Left ventricle myocardium inferior (tissue), 1 donor: Measurements from ENCODE around the gene POLN. TPM values are rescaled to one million over a fixed set of nuclear protein-coding genes. Genes with fewer than 3 reads are reported as not detected.

Source experiments
- DNase-seq: peaks from one replicate; pipeline ENCODE4 v3.0.0-alpha.2; 2020
- H3K27ac ChIP-seq: fragments of 200-600 bp; replicated peaks from 2 replicates; pipeline ENCODE4 v1.8.0; 2021
- H3K27me3 ChIP-seq: fragments of 200-600 bp; 2 replicates; pipeline ENCODE4 v1.8.0; 2021; ENCODE audit warnings: low read depth
- H3K36me3 ChIP-seq: fragments of 200-600 bp; 2 replicates; pipeline ENCODE4 v1.8.0; 2021
- H3K4me1 ChIP-seq: fragments of 200-600 bp; 2 replicates; pipeline ENCODE4 v1.8.0; 2021
- H3K4me3 ChIP-seq: fragments of 200-600 bp; 2 replicates; pipeline ENCODE4 v1.8.0; 2021; ENCODE audit warnings: mild to moderate bottlenecking, moderate library complexity
- H3K9me3 ChIP-seq: fragments of 200-600 bp; replicated peaks from 2 replicates; pipeline ENCODE4 v1.8.0; 2021
- intact Hi-C: fragments of 100-400 bp; cut with micrococcal nuclease; formaldehyde crosslinking; loops from one replicate; pipeline ENCODE4 v1.11.0; 2022
- total RNA-seq: library from RNA; stranded (reverse); fragmentation: NEBNext Ultra II Directional; extraction: Animal tissue kit (Norgen Biotek cat#: 25700); gene quantifications from one replicate; pipeline ENCODE4 v1.2.1, GENCODE V29; 2021
- TF ChIP-seq, protein P1 (sequence below): fragments of 200-600 bp; IDR thresholded peaks from 2 replicates; pipeline ENCODE4 v1.8.0; 2021; ENCODE audit warnings: antibody characterized with exemption, mild to moderate bottlenecking, borderline replicate concordance
- donor health status: DM: no; HTN: yes; CAD: no; lungs with severe emphysema.

Gene POLN
- total RNA-seq, 1 donor from 2014 or later = 2.2 TPM

DNA sequence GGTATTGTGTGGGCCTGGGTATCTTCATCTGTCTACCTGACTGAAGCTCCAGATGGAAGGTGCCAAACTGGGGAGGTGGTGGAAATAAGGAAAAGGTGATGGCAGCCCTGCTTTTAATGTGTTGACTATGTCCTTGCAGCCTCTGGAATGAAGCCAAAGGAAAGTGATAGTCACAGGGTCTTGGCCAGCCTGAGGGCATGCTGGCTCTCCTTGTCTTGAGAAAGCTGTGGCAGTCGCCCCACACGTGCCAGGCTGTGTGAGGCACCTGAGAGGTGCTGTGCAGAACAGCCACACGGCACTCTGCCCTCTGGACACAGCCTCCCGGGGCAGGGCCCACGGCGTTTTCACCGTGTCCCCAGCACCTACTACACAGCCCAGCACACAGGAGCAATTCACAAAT, 105.2 kb downstream of the POLN start:
- H3K4me3 ChIP-seq = no peak overlapping the region
- DNase-seq = no peak
- H3K36me3 ChIP-seq = no peaks in the 10 kb centered on the region
- peaks cover 4% of the 10 kb centered on the region for H3K27me3 ChIP-seq
- intact Hi-C loops = no loop called here
- TF ChIP-seq, protein P1, sequence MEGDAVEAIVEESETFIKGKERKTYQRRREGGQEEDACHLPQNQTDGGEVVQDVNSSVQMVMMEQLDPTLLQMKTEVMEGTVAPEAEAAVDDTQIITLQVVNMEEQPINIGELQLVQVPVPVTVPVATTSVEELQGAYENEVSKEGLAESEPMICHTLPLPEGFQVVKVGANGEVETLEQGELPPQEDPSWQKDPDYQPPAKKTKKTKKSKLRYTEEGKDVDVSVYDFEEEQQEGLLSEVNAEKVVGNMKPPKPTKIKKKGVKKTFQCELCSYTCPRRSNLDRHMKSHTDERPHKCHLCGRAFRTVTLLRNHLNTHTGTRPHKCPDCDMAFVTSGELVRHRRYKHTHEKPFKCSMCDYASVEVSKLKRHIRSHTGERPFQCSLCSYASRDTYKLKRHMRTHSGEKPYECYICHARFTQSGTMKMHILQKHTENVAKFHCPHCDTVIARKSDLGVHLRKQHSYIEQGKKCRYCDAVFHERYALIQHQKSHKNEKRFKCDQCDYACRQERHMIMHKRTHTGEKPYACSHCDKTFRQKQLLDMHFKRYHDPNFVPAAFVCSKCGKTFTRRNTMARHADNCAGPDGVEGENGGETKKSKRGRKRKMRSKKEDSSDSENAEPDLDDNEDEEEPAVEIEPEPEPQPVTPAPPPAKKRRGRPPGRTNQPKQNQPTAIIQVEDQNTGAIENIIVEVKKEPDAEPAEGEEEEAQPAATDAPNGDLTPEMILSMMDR = no peak
- no peaks in the 10 kb centered on the region for H3K4me1 ChIP-seq
- no peak overlapping the region for H3K27ac ChIP-seq
- peaks cover 15% of the 10 kb centered on the region for H3K9me3 ChIP-seq

DNA sequence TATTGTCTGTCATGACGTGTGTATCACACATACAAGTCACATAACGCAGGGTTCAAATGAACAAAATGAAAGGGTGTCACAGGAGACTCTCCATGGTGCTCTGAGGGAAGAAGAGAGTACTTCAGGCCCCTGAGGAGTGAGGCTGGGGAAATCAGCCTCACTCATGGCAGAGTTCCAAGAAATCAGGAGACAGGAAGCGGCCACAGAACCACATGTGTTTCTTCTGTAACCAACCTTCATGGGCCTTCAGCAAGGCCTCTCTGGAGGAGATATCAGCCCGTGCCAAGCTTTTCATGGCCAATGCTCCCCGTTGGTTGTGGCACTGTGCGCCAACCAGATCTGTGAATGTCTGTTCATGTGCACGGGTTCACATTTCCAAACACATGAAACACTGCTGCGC, 106.8 kb downstream of the POLN start:
- H3K27ac ChIP-seq = no peak overlapping the region
- no peaks in the 10 kb centered on the region for H3K36me3 ChIP-seq
- peaks cover 20% of the 10 kb centered on the region for H3K9me3 ChIP-seq
- TF ChIP-seq, protein P1 = no peak
- H3K4me3 ChIP-seq = no peak overlapping the region
- no peak for DNase-seq
- no peaks in the 10 kb centered on the region for H3K4me1 ChIP-seq
- H3K27me3 ChIP-seq = peaks cover 4% of the 10 kb centered on the region
- intact Hi-C loops = no loop called here

DNA sequence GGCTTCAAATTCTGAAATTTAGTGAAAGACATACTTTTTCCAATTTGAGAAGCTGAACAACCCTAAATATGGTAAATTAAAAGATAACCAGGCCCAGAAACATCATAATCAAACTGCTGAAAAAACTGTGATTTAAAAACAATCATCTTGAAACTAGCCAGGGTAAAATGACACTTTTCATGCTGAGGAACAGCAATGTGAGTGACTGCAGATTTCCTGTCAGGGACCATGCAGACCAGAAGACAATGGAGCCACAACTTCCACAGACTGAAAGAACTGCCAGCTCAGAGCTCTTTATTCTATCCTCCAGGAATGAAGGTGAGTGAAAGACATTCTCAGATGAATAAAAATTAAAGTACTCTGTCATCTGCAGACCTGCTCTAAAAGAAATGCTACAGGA, 109.5 kb downstream of the POLN start:
- intact Hi-C loops = no loop called here
- no peak for DNase-seq
- Histone ChIP-seq H3K27me3 (peaks cover 4% of the 10 kb centered on the region), H3K9me3 (peaks cover 20% of the 10 kb centered on the region), H3K4me1 (no peaks in the 10 kb centered on the region), H3K36me3 (no peaks in the 10 kb centered on the region), H3K27ac (no peak overlapping the region), H3K4me3 (no peak overlapping the region)
- TF ChIP-seq, protein P1 = no peak

DNA sequence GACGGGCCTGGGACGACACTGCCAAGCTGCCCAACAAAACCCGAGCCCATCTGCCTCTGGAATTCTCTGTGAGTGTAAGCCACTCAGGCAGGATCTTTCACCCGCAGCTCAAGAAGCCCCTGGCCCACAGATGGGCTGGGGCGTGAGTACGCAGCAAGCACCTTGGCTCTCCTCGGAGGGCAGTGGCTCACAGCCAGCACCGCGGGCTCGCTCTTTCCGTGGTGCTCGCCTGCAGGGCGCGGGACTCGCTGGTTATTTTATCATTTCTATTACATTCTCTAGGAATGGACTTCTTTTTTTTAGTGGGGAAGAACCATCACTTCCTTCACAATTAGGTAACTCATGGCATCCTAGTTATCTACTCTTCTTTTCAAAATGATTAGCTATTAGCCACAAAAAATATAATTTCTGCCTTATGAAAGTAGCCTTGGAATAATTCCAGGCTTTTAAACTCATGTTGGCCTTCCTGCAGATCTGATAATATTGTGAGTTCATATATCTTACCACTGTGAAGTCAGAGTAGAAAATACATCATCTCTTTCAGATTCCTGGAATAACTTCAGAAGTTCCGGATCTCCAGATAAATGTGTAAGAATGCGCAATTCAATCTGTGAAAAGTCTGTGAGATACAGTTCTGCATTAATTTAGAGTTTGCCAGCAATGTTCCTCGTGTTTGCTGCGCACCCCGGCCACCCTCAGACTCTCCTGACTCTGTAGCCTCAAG, 114.2 kb downstream of the POLN start:
- intact Hi-C loops = no loop called here
- no peak overlapping the region for H3K4me3 ChIP-seq
- H3K36me3 ChIP-seq = no peaks in the 10 kb centered on the region
- H3K9me3 ChIP-seq = peaks cover 15% of the 10 kb centered on the region
- no peak overlapping the region for H3K27ac ChIP-seq
- peaks cover 4% of the 10 kb centered on the region for H3K27me3 ChIP-seq
- no peak for DNase-seq
- TF ChIP-seq, protein P1 = no peak
- no peaks in the 10 kb centered on the region for H3K4me1 ChIP-seq

DNA sequence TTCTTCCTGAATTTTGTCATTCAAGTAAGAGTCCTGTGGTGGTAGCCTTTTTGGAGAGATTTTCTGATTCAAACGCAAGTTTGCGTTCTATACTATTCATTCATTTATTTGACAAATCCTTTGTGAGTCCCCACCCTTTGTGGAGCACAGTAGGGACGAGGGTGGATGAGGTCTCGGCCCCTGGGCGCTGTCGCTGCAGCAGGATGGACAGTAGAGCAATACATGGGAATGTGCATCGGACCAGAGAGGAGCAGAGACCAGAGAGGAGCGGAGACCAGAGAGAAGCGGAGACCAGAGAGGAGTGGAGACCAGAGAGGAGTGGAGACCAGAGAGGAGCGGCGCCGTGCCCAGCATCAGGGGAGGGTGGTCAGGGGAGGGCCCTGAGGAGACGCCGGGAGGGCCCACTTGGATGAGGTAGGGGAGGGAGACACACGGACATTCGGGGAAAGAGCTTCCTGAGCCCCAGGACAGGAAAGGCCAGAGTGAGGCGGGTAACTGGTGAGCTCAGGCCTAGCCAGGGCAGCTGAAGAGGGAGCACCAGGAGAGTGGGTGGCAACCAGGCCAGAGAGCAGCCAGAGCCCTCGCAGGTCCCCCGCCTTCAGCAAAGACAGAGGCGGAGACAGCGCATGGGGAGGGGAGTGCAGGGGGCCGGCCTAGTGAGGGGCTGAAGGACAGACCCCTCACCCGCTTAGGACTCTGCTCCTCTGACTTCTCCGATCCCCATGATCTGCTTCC, 115.4 kb downstream of the POLN start:
- Histone ChIP-seq H3K4me3 (no peak overlapping the region), H3K4me1 (no peaks in the 10 kb centered on the region), H3K27ac (no peak overlapping the region), H3K36me3 (no peaks in the 10 kb centered on the region), H3K9me3 (peaks cover 2% of the 10 kb centered on the region), H3K27me3 (peaks cover 4% of the 10 kb centered on the region)
- intact Hi-C loops = no loop called here
- no peak for DNase-seq
- TF ChIP-seq, protein P1 = no peak
